HL-60 (cell line): ENCODE data around the gene RAB10.

ENCODE experiments used
- DNase-seq, 2 experiments: peaks; one replicate each; pipeline ENCODE4 v3.0.0-alpha.2; 2010 to 2020; ENCODE audit warnings: low read depth in 1 of 2, low spot score in 1 of 2
- H3K27ac ChIP-seq: fragments of 250-450 bp; sonication (Bioruptor Pico); replicated peaks from 2 replicates; pipeline ENCODE4 v1.5.1; 2020; ENCODE audit warnings: mild to moderate bottlenecking, moderate library complexity
- H3K27me3 ChIP-seq: fragments of 250-450 bp; sonication (Bioruptor Pico); 2 replicates; pipeline ENCODE4 v1.5.1; 2021; ENCODE audit warnings: mild to moderate bottlenecking, moderate library complexity; ENCODE audit not compliant: insufficient read depth, poor library complexity, severe bottlenecking
- H3K4me3 ChIP-seq: replicated peaks from 2 replicates; pipeline ENCODE4 v1.5.1; 2011; ENCODE audit warnings: mild to moderate bottlenecking, control low read depth, low read length; ENCODE audit not compliant: insufficient read depth
- CTCF ChIP-seq: IDR thresholded peaks from one replicate; pipeline ENCODE4 v1.5.1; 2011; ENCODE audit warnings: low read length, control low read depth, inconsistent platforms; ENCODE audit not compliant: insufficient read depth
- GABPA ChIP-seq: IDR thresholded peaks from 2 replicates; pipeline ENCODE4 v1.6.1; 2012; ENCODE audit warnings: low read depth
- POLR2AphosphoS5 ChIP-seq: IDR thresholded peaks from 2 replicates; pipeline ENCODE4 v1.6.1; 2012; ENCODE audit warnings: low read depth
- REST ChIP-seq: IDR thresholded peaks from 2 replicates; pipeline ENCODE4 v1.6.1; 2012; ENCODE audit warnings: low read depth; ENCODE audit not compliant: insufficient replicate concordance
- SPI1 ChIP-seq: IDR thresholded peaks from 2 replicates; pipeline ENCODE4 v1.6.1; 2012; ENCODE audit warnings: low read depth, mild to moderate bottlenecking, borderline replicate concordance

Gene RAB10

GRCh38 chr2:26043109-26043508, 9.2 kb downstream of the RAB10 start:
- H3K27me3 ChIP-seq = no peaks in the 10 kb centered on the region
- peak overlapping the region; percentile 14 for H3K27ac ChIP-seq
- TF ChIP-seq POLR2AphosphoS5 (no peak), CTCF (no peak), SPI1 (no peak), REST (no peak), GABPA (no peak)
- DNase-seq = no peak
- no peak overlapping the region for H3K4me3 ChIP-seq

- H3K27ac ChIP-seq = no peak overlapping the region
These were observed 10.2 kb downstream of the RAB10 start for GRCh38 chr2:26043862-26044696.

GRCh38 chr2:26048791-26049190, 14.9 kb downstream of the RAB10 start:
- no peak overlapping the region for H3K27ac ChIP-seq
- no peak for DNase-seq
- H3K4me3 ChIP-seq = no peak overlapping the region
- TF ChIP-seq POLR2AphosphoS5 (no peak), GABPA (no peak), REST (no peak), CTCF (no peak), SPI1 (no peak)
- H3K27me3 ChIP-seq = no peaks in the 10 kb centered on the region

More at GRCh38 chr2:26043862-26044696, 10.2 kb downstream of the RAB10 start:
- Histone ChIP-seq H3K4me3 (no peak overlapping the region), H3K27me3 (no peaks in the 10 kb centered on the region)
- TF ChIP-seq SPI1 = no peak
- TF ChIP-seq CTCF = no peak
- TF ChIP-seq POLR2AphosphoS5 = no peak
- DNase-seq = no peak

- no peak for DNase-seq
- no peak overlapping the region for H3K4me3 ChIP-seq
- H3K27ac ChIP-seq = no peak overlapping the region
- TF ChIP-seq CTCF (no peak), REST (no peak), GABPA (no peak), SPI1 (no peak), POLR2AphosphoS5 (no peak)
- H3K27me3 ChIP-seq = no peaks in the 10 kb centered on the region
These were observed 15.8 kb downstream of the RAB10 start for GRCh38 chr2:26049641-26050040.
